Mesenchymal stem cell (in vitro differentiated cells and primary cell): ENCODE results near the gene HNMT.

Source experiments
- DNase-seq: peaks from one replicate; pipeline ENCODE4 v3.0.0-alpha.2; 2013
- H2AFZ ChIP-seq: one replicate; pipeline ENCODE4 v1.6.1; 2013; ENCODE audit warnings: low read depth, mild to moderate bottlenecking, control low read depth, inconsistent platforms, low read length, moderate library complexity
- H2AK5ac ChIP-seq: 2 replicates; pipeline ENCODE4 v1.6.1; 2013; ENCODE audit warnings: low read length, moderate library complexity, mild to moderate bottlenecking, inconsistent platforms; ENCODE audit not compliant: severe bottlenecking
- H2BK120ac ChIP-seq: one replicate; pipeline ENCODE4 v1.6.1; 2013; ENCODE audit warnings: low read depth, mild to moderate bottlenecking, inconsistent platforms, low read length, moderate library complexity
- H2BK12ac ChIP-seq, 2 experiments: one replicate each; pipeline ENCODE4 v1.6.1; 2013; ENCODE audit warnings: inconsistent platforms in 2 of 2, low read length in 2 of 2, mild to moderate bottlenecking in 2 of 2, moderate library complexity in 2 of 2, control low read depth in 1 of 2
- H2BK15ac ChIP-seq: one replicate; pipeline ENCODE4 v1.6.1; 2013; ENCODE audit warnings: mild to moderate bottlenecking, low read depth, inconsistent platforms; ENCODE audit not compliant: poor library complexity, severe bottlenecking
- H2BK5ac ChIP-seq: 2 replicates; pipeline ENCODE4 v1.6.1; 2013; ENCODE audit warnings: low read depth, mild to moderate bottlenecking, low read length, control low read depth, inconsistent platforms; ENCODE audit not compliant: poor library complexity, severe bottlenecking
- H3K14ac ChIP-seq, 2 experiments: one replicate each; pipeline ENCODE4 v1.6.1; 2013; ENCODE audit warnings: inconsistent platforms in 2 of 2, low read length in 2 of 2, control low read depth in 1 of 2, mild to moderate bottlenecking in 1 of 2, moderate library complexity in 1 of 2
- H3K18ac ChIP-seq, 2 experiments: one replicate each; pipeline ENCODE4 v1.6.1; 2013; ENCODE audit warnings: inconsistent platforms in 2 of 2, low read length in 2 of 2, control low read depth in 1 of 2, low read depth in 1 of 2, mild to moderate bottlenecking in 1 of 2
- H3K23ac ChIP-seq, 2 experiments: one replicate each; pipeline ENCODE4 v1.6.1; 2013; ENCODE audit warnings: inconsistent platforms in 2 of 2, low read length in 2 of 2, mild to moderate bottlenecking in 2 of 2, moderate library complexity in 2 of 2, control low read depth in 1 of 2
- H3K27ac ChIP-seq: 2 replicates; pipeline ENCODE4 v1.5.1; 2013; ENCODE audit warnings: mild to moderate bottlenecking, moderate library complexity, low read length, control low read depth, inconsistent platforms; ENCODE audit not compliant: poor library complexity, severe bottlenecking
- H3K27me3 ChIP-seq, 2 experiments: 2 replicates each; pipeline versions ENCODE4 v1.6.1 to v1.7.0; 2013; ENCODE audit warnings: low read length in 2 of 2, mild to moderate bottlenecking in 2 of 2, moderate library complexity in 2 of 2, control low read depth in 1 of 2, inconsistent platforms in 1 of 2; ENCODE audit not compliant: control insufficient read depth in 1 of 2, insufficient read depth in 1 of 2
- H3K36me3 ChIP-seq, 2 experiments: 2 replicates each; pipeline versions ENCODE4 v1.6.1 to v1.7.0; 2013; ENCODE audit warnings: low read length in 2 of 2, control low read depth in 1 of 2, inconsistent platforms in 1 of 2, low read depth in 1 of 2, mild to moderate bottlenecking in 1 of 2; ENCODE audit not compliant: insufficient read depth in 2 of 2, control insufficient read depth in 1 of 2
- H3K4ac ChIP-seq, 2 experiments: one replicate each; pipeline ENCODE4 v1.6.1; 2013; ENCODE audit warnings: inconsistent platforms in 2 of 2, low read length in 2 of 2, mild to moderate bottlenecking in 2 of 2, moderate library complexity in 2 of 2, control low read depth in 1 of 2, low read depth in 1 of 2
- H3K4me1 ChIP-seq: 2 replicates; pipeline ENCODE4 v1.6.1; 2013; ENCODE audit warnings: low read depth, low read length, control low read depth; ENCODE audit not compliant: control insufficient read depth, insufficient read depth
- H3K4me2 ChIP-seq: 2 replicates; pipeline ENCODE4 v1.6.1; 2013; ENCODE audit warnings: low read length, mild to moderate bottlenecking, inconsistent platforms; ENCODE audit not compliant: poor library complexity, severe bottlenecking
- H3K4me3 ChIP-seq, 2 experiments: 2 replicates each; pipeline versions ENCODE4 v1.5.1 to v1.7.0; 2013; ENCODE audit warnings: low read length in 2 of 2, mild to moderate bottlenecking in 2 of 2, control low read depth in 1 of 2, low read depth in 1 of 2; ENCODE audit not compliant: insufficient read depth in 1 of 2
- H3K79me1 ChIP-seq: replicated peaks from 2 replicates; pipeline ENCODE4 v1.6.1; 2013; ENCODE audit warnings: mild to moderate bottlenecking, control low read depth, low read length, inconsistent platforms; ENCODE audit not compliant: poor library complexity, severe bottlenecking
- H3K9ac ChIP-seq: 2 replicates; pipeline ENCODE4 v1.7.0; 2013; ENCODE audit warnings: mild to moderate bottlenecking, low read length, moderate library complexity
- H3K9me3 ChIP-seq: 2 replicates; pipeline ENCODE4 v1.7.0; 2013; ENCODE audit warnings: mild to moderate bottlenecking, low read length; ENCODE audit not compliant: control insufficient read depth
- H4K8ac ChIP-seq: one replicate; pipeline ENCODE4 v1.6.1; 2013; ENCODE audit warnings: inconsistent platforms, mild to moderate bottlenecking, low read length, moderate library complexity
- H4K91ac ChIP-seq: one replicate; pipeline ENCODE4 v1.6.1; 2013; ENCODE audit warnings: mild to moderate bottlenecking, low read length, inconsistent platforms
- WGBS: methylation state at CpG from one replicate; pipeline ENCODE4 v1.1.7; 2013; ENCODE audit warnings: mixed read lengths; 5-methylcytosine and 5-hydroxymethylcytosine counted together

HNMT gene

DNA sequence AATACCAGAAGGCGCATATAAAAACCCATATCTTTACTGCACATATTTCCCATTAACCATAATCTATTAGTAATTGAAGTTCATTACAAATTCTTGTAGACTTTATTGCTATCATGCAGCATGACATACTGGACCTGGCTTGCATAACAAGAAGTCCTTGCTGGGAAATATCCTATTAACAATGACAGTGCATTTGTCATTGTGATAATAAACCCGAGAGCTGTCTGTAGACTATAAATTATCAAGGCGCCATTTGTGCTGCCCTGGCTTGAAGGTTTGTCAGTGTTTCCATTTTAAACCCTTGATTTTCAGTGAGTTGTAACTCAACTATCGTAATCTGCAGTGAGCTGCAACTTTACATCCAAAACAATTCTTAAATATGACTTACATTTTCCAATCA lies 59.0 kb downstream of the HNMT start:
- H3K14ac ChIP-seq = no peak overlapping the region
- H3K4me2 ChIP-seq = no peak overlapping the region
- H3K4me3 ChIP-seq = no peak overlapping the region
- H3K36me3 ChIP-seq = no peaks in the 10 kb centered on the region
- peak; percentile 44 for DNase-seq
- no peaks in the 10 kb centered on the region for H3K79me1 ChIP-seq
- H3K4me1 ChIP-seq = no peaks in the 10 kb centered on the region
- no peak overlapping the region for H4K91ac ChIP-seq
- H3K9me3 ChIP-seq = no peaks in the 10 kb centered on the region
- 100% methylated on average over 2 of the region's 4 CpGs for WGBS
- H2BK5ac ChIP-seq = no peak overlapping the region
- no peak overlapping the region for H2AFZ ChIP-seq
- H3K23ac ChIP-seq = no peak overlapping the region
- no peak overlapping the region for H3K18ac ChIP-seq
- no peak overlapping the region for H2AK5ac ChIP-seq
- no peak overlapping the region for H3K4ac ChIP-seq
- H3K9ac ChIP-seq = no peak overlapping the region
- H3K27ac ChIP-seq = no peak overlapping the region
- no peak overlapping the region for H2BK120ac ChIP-seq
- H3K27me3 ChIP-seq = no peaks in the 10 kb centered on the region
- H2BK15ac ChIP-seq = no peak overlapping the region
- H2BK12ac ChIP-seq = no peak overlapping the region
- H4K8ac ChIP-seq = no peak overlapping the region

DNA sequence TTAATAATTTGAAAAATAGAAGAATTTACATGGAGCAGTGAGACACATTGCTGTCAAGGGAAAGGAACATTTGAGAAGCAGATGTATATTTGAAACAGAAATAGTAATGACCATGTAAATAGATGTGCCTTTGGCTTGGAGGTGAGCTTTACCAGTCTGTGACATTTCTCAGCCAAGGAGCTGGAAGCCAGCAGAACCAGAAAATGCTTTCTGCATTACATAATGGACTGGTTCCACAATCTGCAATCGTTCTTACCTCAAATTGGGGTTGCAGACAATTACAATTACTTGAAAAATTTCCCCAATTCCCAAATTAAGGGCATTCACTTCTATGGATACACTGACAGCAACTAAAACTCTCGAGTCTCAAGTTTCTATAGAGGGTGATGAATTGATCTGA lies 59.7 kb downstream of the HNMT start:
- Histone ChIP-seq H2BK5ac (no peak overlapping the region), H2AFZ (no peak overlapping the region), H3K18ac (no peak overlapping the region), H3K9ac (no peak overlapping the region), H3K9me3 (no peaks in the 10 kb centered on the region), H3K4me1 (no peaks in the 10 kb centered on the region), H3K4ac (no peak overlapping the region), H3K36me3 (no peaks in the 10 kb centered on the region), H3K4me3 (no peak overlapping the region), H4K91ac (no peak overlapping the region), H2BK12ac (no peak overlapping the region), H2BK120ac (no peak overlapping the region), H3K4me2 (no peak overlapping the region), H2BK15ac (no peak overlapping the region), H3K27me3 (no peaks in the 10 kb centered on the region), H3K14ac (no peak overlapping the region), H4K8ac (no peak overlapping the region), H3K23ac (no peak overlapping the region), H3K27ac (no peak overlapping the region), H2AK5ac (no peak overlapping the region), H3K79me1 (no peaks in the 10 kb centered on the region)
- DNase-seq = no peak
- 70% methylated on average over 2 of the region's 2 CpGs for WGBS

DNA sequence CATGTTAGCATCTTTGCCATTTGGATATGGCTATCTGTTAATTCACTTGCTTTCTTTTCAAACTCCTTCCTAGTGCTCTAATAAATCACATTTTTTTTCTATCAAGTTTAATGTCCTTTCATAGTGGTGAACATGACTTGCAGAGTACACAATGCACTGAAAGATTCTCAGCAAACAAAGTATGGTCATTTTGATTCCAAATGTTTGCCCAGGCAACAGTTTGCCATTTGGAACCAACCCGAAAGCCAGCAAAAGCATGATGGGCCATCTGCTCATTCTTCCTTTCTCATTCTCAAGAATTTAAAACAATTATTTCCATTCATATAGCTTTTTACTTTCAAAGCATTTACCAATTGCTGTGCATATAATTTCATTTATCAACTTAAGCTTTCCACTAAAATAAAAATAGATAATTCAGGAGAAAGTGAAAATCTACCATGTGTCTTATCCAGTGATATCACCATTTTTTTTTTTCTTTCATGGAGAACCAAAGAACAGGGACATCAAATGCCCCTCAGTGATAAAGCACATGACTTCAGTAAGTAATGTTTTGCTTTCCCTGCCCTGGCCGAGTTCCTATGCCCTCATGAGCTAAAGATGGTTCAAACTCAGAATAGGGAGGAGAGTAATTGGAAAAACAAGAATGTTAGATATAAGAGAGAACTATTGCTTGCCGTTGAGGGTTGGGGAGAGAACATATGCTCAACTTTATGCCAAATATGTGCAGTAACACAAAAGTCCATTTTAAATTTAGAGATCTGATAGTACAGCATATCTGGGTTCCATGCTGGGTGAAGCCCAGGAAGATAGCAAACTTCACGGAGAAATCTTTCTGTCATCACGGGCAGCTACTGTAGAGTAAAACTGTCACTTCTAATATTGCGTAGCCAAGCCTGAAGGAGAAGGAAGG lies 62.1 kb downstream of the HNMT start:
- H3K27me3 ChIP-seq = no peaks in the 10 kb centered on the region
- H2AFZ ChIP-seq = no peak overlapping the region
- H3K4me1 ChIP-seq = no peaks in the 10 kb centered on the region
- H3K27ac ChIP-seq = no peak overlapping the region
- WGBS = 94% methylated on average over 6 of the region's 6 CpGs
- no peak overlapping the region for H3K23ac ChIP-seq
- H3K14ac ChIP-seq = no peak overlapping the region
- H2BK12ac ChIP-seq = no peak overlapping the region
- no peak for DNase-seq
- H3K79me1 ChIP-seq = no peaks in the 10 kb centered on the region
- H3K18ac ChIP-seq = no peak overlapping the region
- no peak overlapping the region for H2AK5ac ChIP-seq
- H3K9ac ChIP-seq = no peak overlapping the region
- H3K36me3 ChIP-seq = no peaks in the 10 kb centered on the region
- no peak overlapping the region for H4K8ac ChIP-seq
- H2BK15ac ChIP-seq = no peak overlapping the region
- H3K4me2 ChIP-seq = no peak overlapping the region
- no peak overlapping the region for H3K4me3 ChIP-seq
- H3K4ac ChIP-seq = no peak overlapping the region
- no peaks in the 10 kb centered on the region for H3K9me3 ChIP-seq
- H4K91ac ChIP-seq = no peak overlapping the region
- no peak overlapping the region for H2BK5ac ChIP-seq
- no peak overlapping the region for H2BK120ac ChIP-seq

DNA sequence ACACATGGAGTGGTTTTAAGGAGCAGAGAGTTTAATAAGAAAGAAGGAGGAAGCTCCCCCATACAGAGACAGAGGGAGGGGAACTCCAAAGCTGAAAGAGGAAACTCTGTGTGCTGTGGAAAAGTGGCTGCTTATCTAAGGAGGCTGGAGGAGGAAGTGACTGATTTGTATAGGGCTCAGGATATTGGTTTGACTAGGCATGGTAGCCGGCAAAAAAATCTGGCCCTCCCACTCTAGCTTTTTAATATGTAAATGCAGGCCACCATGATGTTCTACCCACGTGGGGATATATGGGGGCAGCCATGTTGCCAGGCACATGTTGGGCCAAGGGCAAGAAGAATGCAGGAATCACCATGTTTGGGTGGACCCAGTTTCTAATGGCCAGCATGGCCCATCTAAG lies 64.3 kb downstream of the HNMT start:
- H3K23ac ChIP-seq = no peak overlapping the region
- 57% methylated on average over 2 of the region's 2 CpGs for WGBS
- no peaks in the 10 kb centered on the region for H3K36me3 ChIP-seq

More for the DNA sequence above, 64.3 kb downstream of the HNMT start:
- no peak overlapping the region for H3K4me3 ChIP-seq
- no peak overlapping the region for H2AK5ac ChIP-seq
- no peaks in the 10 kb centered on the region for H3K9me3 ChIP-seq
- H3K4ac ChIP-seq = no peak overlapping the region
- no peak for DNase-seq
- no peaks in the 10 kb centered on the region for H3K79me1 ChIP-seq
- no peak overlapping the region for H3K27ac ChIP-seq
- no peak overlapping the region for H3K14ac ChIP-seq
- H4K8ac ChIP-seq = no peak overlapping the region
- no peaks in the 10 kb centered on the region for H3K27me3 ChIP-seq
- H2BK12ac ChIP-seq = no peak overlapping the region
- no peak overlapping the region for H3K18ac ChIP-seq
- no peak overlapping the region for H3K9ac ChIP-seq
- H3K4me2 ChIP-seq = no peak overlapping the region
- no peak overlapping the region for H2BK5ac ChIP-seq
- no peak overlapping the region for H2BK120ac ChIP-seq
- no peaks in the 10 kb centered on the region for H3K4me1 ChIP-seq
- no peak overlapping the region for H4K91ac ChIP-seq
- H2AFZ ChIP-seq = no peak overlapping the region
- H2BK15ac ChIP-seq = no peak overlapping the region
